ENCODE results near the gene CHFR. TPM values are rescaled to one million over a fixed set of nuclear protein-coding genes. Genes with fewer than 3 reads are reported as not detected.
"Not testable (repeated sequence)": the region's sequence is repeated elsewhere in the genome, so short reads cannot be mapped to it uniquely, and the experiment has no call there.

Gene CHFR
- total RNA-seq, 1 experiment from 2014 or later, result 24.2 TPM

- no peak for DNase-seq (ENCODE audit: low read depth)
Measured at GRCh38 chr12:132813443-132813842, 74.0 kb downstream of the CHFR start.

- peak; percentile 35 for DNase-seq (ENCODE audit: low read depth)
Measured at GRCh38 chr12:132812631-132813305, 74.6 kb downstream of the CHFR start.

DNA sequence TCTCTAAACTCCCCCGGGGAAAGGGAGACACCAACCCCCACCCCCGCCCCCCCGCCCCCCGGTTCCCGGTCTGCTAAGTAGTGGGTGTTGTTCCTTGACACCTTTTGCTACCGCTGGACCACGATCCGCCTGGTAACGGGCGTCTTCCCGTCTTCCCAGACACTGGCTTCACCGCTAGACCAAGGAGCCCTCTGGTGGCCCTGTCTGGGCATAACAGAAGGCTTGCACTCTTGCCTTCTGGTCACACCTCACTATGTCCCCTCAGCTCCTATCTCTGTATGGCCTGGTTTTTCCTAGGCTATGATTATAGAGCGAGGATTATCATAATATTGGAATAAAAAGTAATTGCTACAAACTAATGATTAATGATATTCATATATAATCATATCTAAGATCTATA, 78.0 kb downstream of the CHFR start:
- peak; percentile 41 for DNase-seq (ENCODE audit: low read depth)

DNA sequence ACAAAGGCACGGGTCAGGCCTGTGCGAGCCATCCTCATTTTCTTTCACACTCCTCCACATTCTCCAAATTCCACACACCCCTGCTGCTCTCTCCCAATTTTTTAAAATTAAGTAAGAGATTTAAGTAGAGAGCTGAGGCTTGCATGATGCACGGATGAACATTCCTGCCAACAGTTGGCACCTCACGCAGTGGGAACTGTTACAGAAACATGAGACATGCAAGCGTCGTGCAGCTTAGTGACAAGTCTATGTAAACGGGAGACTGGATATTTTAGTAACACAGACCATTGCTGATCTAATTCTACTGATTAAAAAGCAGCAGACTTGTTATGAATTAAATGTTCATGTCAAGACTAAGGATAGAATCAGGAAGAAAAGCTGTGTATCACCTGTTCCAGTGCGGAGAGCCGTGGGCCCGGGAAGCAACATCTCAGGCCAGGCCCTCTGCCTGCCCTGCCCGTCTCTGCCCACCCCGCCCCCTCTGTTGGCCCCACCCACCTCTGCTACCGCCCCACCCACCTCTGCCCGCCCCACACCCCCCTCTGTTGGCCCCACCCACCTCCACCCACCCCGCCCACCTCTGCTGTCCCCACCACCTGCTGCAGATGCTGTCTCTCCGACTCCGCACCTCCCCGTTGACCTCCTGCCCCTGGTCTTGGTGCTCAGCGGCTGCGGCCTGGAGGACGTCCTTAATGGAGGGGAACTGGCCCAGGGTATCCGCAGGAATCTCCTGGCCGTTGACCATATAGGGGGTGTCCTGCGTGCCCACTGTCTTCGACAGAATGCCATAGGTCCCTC, 79.9 kb downstream of the CHFR start:
- DNase-seq (ENCODE audit: low read depth), result no peak

DNA sequence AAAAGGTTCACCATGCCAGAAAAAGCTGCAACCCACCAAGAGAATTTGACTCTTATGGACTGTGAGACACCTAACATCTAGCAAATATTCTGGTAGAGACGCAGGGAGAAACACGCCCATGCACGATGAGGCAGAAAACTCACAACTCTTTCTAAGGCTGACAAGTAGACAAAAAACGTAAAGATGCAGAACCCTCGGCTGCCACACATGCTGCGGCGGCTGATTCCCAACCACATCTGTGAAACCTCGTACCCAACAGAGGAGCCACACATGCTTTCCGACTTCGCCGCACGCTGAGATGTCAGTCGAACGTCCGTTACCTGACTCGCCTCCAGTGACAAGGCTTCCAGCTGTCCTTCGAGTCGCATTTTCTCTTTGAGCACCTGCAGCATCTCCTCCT, 80.5 kb downstream of the CHFR start:
- DNase-seq (ENCODE audit: low read depth), result no peak

- DNase-seq (ENCODE audit: low read depth), result no peak
Measured at GRCh38 chr12:132804426-132804861, 83.0 kb downstream of the CHFR start.

DNA sequence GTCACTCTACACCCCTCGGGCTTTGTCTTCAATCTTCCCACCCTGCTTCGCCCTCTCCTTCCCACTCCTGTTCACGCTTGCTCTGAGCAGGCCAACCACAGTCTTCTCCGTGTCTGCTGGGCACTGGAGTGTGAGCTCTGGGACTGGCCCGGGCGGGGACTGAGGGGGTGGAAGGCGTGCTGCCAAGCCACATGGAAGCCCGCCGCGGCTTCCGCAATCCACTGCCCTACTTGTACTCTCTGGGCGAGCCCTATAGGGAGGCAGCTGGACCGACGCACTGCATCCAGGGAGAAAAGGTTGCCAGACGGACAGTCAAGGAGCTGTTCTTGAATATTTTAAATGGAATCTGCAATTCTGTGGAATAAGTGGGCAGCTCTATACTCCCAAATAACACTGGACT, 83.5 kb downstream of the CHFR start:
- DNase-seq (ENCODE audit: low read depth), result no peak

GRCh38 chr12:132803125-132803524, 84.3 kb downstream of the CHFR start:
- no peak for DNase-seq (ENCODE audit: low read depth)

DNA sequence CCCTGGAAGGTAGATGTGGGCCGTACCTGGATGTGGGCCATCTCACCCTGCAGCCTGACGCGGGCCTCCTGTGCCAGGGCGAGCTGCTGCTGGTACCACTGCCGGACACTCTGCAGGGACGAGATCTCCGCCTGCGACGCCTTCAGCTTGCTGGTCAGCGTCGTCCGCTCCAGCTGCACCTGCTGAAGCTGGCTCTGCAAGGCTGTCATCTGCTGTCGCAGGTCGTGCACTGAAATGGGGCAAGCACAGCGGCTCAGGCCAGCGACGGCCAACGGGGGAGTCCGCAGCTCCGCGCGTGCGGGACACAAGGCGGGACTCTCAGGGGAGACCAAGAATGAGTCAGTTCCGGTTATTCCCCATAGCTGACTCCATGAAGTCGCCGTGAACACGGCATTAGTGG, 85.7 kb downstream of the CHFR start:
- no peak for DNase-seq (ENCODE audit: low read depth)

DNA sequence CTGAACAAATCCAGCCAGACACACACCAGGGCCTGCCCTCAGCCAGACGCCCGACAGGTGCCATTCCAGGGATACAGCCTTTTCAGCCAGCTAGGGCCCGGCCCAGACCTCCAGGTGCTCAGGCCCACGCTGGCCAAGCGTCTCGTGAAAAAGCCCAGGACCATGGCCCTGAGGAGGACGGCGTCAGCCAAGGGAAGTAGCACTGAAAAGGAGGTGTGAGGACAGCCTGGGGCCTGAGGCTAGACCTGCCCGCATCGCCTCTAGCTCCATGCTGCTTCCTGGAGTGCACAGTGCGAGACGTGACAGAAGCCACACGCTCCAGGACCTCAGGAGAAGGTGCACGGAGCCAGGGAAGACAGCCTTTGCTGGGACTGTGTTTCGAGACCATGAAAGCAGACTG, 88.6 kb downstream of the CHFR start:
- no peak for DNase-seq (ENCODE audit: low read depth)

- no peak for DNase-seq (ENCODE audit: low read depth)
Measured at GRCh38 chr12:132797820-132798570, 89.4 kb downstream of the CHFR start.

DNA sequence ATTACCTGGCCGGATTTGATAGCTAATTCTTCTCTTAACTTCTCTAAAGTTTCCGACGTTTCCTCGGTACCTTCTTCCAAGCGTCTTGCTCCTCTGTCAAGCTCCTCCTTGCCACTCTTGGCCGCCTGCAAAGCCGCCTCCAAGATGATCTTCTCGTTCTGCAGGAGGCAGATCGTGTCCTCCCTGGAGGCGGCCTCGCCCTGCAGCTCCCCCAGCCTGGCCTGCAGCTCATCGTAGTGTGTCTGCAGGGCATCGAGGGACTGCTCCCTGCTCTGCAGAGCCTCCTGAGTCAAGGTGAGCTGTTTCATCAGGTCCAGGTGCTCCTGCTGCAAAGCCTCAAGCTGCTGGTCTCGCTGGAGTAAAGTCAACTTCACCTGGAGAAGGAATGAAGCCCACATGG, 91.6 kb downstream of the CHFR start:
- DNase-seq (ENCODE audit: low read depth), result no peak

GRCh38 chr12:132791940-132792339, 95.5 kb downstream of the CHFR start:
- not testable (repeated sequence) for DNase-seq (ENCODE audit: low read depth)

- no peak for DNase-seq (ENCODE audit: low read depth)
Measured at GRCh38 chr12:132789099-132789471, 98.3 kb downstream of the CHFR start.

DNA sequence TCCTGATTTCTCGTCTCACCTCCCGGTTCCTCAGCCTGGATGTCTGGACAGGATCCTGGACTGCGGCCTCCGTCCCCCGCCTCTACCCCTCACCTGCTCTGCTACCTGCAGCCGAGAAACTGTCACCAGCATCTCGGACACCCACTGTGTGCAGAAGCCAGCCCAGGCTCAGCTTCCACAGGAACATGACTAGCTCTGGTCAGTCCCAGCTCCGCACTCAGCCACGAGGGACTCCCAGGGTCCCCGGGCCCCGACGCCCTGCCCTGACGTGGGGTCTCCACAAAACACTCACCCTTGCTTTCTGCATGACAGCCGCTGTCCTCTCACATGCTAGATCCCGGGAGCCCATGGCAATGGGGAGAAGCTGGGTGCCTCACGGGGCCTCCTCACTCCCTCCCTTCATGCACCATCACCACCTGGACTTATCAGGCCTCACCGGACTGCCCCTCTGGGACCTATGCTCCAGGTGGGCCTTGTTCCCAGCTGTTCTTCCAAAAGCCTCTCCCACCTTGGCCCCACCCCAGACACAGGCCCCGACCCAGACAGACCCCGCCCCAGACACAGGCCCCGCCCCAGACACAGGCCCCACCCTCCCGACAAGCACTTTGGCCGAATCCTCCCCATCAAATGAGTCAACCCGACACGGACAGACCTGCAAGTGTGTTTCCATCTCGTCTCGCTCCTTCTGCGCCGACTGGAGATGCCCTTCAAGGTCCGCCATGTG, 98.9 kb downstream of the CHFR start:
- DNase-seq (ENCODE audit: low read depth), result no peak

GRCh38 chr12:132787877-132788276, 99.5 kb downstream of the CHFR start:
- DNase-seq (ENCODE audit: low read depth), result no peak

DNA sequence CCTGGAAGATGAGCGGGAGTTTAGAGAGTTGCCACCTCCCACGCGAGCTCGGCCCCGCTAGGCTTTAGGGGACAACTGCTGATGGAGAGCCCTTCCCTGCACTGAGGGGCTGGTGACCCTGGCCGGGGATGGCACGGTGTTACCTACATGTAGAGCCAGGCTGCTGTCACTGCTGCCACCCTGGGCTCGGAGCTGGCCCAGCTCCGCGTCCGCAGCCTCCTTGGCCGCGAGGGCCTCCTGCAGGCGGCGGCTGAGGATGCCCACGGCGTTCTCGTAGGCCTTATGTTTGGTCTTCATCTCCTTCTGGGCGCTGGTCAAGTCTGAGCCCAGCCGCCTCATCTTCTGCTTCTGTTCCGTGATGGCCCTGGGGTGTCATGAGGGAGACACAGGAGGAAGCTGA, 101.2 kb downstream of the CHFR start:
- DNase-seq (ENCODE audit: low read depth), result no peak

DNA sequence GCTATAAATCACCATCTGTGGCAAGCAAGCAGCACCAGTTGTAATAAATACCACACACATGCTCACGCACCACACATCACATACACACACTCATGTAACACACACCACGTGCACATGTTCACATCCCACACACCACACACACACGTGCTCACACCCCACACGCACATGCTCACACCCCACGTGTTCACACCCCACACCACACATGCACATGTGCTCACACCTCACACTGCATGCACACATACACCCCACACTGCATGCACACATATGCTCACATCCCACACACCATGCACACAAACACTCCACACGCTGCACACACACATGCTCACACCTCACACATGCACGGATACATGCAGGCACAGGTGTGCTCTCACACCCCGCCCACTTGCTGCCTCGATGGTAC, 102.8 kb downstream of the CHFR start:
- DNase-seq (ENCODE audit: low read depth), result no peak

DNA sequence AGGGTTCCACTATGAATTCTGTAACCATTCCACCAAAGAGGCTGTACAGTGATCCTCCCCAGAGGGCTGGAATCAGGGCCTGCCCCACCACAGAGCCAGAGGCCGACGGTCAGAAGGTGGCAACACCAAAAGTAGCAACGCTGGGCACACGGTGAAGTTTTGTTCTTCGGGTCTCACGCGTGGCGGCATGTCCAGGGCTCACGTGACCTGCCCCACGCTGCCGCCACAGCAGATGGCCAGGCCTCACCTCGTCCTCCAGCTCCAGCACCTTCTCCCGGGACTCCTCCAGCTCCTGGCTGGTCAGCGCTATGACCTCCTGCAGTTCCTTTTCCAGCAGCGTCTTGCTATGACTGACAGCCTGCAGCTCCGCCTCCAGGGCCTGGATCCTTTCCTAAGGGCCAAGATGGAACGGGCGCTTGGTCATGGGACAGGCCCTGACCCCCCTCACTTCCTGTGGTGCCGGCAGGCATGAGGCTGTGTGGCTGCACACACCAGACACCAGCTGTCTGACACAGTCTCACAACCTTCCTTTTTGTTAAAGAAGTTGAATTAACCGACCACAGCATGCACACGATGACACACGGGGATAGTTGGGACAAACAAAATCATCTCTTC, 103.4 kb downstream of the CHFR start:
- DNase-seq (ENCODE audit: low read depth), result no peak
